ENCODE data around the gene ITPR1.

- TF ChIP-seq EZH2phosphoT487 (IDR thresholded peaks at IDR 0.05; ENCODE audit: borderline replicate concordance) (no peak), CTCF (conservative IDR thresholded peaks at IDR 0.05; ENCODE audit: low read length) (no peak)
Observed at GRCh38 chr3:4562595-4562994, 69.4 kb downstream of the ITPR1 start.

Measured in Loucy (cell line).